Loucy (cell line): ENCODE data around the gene DYNC1H1.

Experiments
- EZH2phosphoT487 ChIP-seq: fragments of 200-600 bp; IDR thresholded peaks from 2 replicates; pipeline ENCODE4 v1.6.1; 2018; ENCODE audit warnings: antibody characterized with exemption, mild to moderate bottlenecking, moderate library complexity, borderline replicate concordance
- TF ChIP-seq, protein P1 (sequence below): fragments of 200-600 bp; sonication (generic); conservative IDR thresholded peaks from 2 replicates; pipeline ENCODE4 v1.5.1; 2014; ENCODE audit warnings: mild to moderate bottlenecking, antibody characterized with exemption, low read length

DNA sequence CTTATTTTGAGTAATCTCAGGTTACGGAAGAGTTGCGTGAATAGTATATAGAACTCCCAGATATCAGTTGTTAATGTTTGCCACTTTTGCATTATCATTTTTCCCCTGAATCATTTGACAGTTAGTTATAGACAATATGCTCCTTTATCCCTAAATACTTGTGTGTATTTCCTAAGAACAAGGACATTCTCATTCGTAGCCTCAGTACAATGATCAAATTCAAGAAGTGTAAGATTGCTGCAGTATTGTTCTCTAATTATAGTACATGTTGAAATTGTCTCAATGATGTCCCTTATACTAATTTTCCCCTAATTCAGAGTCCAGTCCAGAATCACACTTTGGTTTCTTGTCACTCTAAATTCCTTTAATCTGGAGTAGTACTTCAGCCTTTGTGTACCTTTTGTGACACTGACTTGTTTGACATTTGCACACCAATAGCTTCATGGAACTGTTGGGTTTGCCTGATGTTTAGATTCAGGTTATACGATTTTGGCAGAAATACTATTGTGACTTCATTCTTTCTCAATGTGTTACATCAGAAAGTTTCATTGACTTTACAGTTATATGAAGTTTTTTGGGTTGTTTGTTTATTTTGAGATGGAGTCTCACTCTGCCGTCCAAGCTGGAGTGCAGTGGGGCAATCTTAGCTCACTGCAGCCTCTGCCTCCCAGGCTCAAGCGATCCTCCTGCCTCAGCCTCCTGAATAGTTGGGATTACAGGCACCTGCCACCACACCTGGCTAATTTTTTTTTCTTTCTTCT is 13.1 kb downstream of the DYNC1H1 start:
- TF ChIP-seq, protein P1, sequence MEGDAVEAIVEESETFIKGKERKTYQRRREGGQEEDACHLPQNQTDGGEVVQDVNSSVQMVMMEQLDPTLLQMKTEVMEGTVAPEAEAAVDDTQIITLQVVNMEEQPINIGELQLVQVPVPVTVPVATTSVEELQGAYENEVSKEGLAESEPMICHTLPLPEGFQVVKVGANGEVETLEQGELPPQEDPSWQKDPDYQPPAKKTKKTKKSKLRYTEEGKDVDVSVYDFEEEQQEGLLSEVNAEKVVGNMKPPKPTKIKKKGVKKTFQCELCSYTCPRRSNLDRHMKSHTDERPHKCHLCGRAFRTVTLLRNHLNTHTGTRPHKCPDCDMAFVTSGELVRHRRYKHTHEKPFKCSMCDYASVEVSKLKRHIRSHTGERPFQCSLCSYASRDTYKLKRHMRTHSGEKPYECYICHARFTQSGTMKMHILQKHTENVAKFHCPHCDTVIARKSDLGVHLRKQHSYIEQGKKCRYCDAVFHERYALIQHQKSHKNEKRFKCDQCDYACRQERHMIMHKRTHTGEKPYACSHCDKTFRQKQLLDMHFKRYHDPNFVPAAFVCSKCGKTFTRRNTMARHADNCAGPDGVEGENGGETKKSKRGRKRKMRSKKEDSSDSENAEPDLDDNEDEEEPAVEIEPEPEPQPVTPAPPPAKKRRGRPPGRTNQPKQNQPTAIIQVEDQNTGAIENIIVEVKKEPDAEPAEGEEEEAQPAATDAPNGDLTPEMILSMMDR = no peak
- TF ChIP-seq EZH2phosphoT487 = no peak
